Measurements from ENCODE around the gene TAF6.
"Not testable (repeated sequence)": the region's sequence is repeated elsewhere in the genome, so short reads cannot be mapped to it uniquely, and the experiment has no call there.

TAF6 gene

DNA sequence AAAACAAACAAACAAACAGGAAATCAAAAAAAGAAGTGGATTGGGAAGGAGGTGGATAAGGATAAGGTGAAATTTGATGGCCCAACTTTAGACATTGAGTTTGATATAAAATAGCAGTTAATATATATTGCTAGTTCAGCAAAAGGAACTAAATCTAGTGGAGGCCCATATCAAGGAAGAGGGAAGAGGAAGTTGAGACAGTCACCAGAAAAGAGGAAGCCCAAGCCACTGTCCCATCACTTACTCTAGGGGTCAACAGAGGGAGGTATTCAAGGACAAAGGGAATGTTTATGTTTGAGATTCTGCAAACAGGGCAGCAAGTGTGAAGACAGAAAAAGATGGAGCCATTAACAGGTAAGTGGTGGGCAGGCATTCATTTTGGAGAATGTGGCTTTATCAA, 33.2 kb upstream of the TAF6 start:
- DNase-seq (ENCODE audit: low read depth): no peak

DNA sequence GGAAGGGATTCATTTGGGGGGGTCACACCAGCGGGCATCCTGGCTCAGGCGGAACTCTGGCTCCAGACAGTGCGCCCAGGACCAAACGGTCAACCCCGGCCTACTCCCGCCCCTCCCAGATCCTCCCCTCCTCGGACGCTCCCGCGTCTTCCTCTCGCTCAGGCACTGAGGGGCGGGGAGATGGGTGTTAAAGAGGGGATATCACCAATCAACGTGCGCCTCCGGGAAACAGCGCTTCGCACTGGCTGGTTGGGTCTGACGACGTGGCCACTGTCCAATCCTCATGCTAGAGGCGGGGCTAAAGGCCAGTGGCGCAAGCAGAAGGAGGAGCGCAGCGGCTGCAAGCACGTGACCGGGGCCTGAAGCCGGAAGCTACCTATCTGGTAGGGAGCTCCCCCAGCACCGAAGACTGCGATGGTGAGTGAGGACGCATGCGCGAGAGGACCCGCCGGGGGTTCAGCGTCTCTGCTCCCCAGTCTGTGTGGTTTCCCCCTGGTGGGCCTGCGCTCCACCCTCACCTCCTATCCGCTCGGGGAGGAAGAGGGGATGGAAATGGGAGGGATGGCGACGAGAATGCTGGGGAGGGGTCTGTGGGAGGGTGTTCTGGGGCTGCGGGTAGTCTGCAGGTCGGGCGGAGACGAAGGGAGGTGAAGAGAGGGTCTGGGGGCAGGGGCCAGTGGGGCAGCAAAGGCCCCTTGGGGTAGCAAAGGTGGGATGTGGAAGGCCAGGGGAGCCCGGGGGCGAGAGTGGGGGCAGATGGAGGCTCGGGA, 29.6 kb upstream of the TAF6 start, which contains the start of gene LAMTOR4:
Gene LAMTOR4 (plus strand): TSS at position 360 of the 770 bp plus-strand sequence. CDS start 55 bp downstream, at position 415.
- peak; percentile 99 for DNase-seq (ENCODE audit: low read depth)

DNA sequence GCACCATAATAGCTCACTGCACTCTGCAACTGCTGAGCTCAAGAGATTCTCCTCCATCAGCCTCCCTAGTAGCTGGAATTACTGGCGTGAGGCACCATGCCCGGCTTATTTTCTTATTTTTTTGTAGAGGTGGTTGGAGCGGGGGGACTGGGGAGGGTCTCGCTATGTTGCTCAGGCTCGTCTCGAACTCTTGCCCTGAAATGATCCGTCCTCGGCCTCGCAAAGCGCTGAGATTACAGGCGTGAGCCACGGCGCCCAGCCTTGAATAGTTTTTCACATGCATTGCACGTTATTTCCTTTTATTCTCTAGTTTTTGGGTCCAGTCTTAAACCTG, 29.0 kb upstream of the TAF6 start:
- no peak for DNase-seq (ENCODE audit: low read depth)

DNA sequence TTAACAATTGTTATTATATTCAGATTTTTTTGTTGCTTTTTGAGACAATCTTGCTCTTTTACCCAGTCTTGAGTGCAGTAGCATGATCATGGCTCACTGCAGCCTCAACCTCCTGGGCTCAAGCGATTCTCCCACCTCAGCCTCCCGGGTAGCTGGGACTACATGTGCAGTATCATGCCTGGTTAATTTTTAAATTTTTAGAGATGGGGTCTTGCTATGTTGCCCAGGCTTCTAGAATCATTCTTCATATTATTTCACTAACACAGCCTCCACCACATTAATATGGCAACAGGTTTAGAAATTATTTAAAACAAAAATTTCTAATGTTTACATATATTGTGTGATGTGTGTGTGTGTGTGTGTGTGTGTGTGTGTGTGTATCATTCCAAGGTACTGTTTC, 28.1 kb upstream of the TAF6 start:
- DNase-seq (ENCODE audit: low read depth): no peak

DNA sequence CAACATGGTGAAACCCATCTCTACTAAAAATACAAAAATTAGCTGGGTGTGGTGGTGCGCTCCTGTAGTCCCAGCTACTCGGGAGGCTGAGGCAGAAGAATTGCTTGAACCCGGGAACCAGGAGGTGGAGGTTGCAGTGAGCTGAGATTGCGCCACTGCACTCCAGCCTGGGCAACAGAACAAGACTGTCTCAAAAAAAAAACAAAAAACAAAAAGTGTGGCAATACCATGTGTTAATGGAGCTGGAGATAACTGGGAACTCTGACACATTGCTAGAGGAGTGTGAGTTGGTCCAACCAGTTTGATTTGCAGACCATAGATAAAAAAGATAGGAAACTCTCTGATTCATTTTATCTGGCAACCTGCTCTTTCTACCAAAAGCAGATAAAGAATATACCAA, 27.2 kb upstream of the TAF6 start:
- not testable (repeated sequence) for DNase-seq (ENCODE audit: low read depth)

DNA sequence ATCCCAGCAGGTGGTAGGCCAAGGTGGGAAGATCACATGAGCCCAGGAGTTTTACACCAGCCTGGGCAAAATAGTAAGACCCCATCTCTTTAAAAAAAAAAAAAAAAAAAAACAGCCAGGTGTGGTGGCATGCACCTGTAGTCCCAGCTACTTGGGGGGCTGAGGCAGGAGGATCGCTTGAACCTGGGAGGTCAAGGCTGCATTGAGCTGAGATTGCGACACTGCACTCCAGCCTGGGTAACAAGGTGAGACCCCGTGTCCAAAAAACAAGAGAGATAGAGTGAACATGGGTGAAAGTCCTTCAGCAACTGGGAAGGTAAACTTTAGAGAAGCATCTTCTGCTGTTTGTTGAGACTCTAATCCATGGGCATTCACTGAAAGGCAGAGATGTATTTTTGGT, 23.3 kb upstream of the TAF6 start:
- DNase-seq (ENCODE audit: low read depth): no peak

DNA sequence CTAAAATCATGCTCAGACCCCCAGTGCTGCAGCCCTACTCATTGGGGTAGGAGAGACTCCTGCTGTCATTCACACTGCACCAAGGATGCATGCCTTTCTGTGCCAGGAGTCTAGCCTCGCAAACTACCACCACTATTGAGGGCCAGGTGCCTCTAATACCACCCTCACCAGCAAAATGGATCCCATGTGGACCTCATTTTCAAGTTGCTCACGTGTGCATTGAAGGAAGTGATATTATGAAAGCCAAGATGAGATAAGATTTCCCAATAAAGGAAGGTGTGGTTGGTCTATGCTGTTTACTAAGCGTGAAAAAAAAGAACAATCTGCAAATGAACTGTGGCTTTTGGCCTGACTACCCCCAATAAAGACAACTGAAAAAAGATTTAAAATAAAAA, 22.4 kb upstream of the TAF6 start:
- DNase-seq (ENCODE audit: low read depth): no peak

DNA sequence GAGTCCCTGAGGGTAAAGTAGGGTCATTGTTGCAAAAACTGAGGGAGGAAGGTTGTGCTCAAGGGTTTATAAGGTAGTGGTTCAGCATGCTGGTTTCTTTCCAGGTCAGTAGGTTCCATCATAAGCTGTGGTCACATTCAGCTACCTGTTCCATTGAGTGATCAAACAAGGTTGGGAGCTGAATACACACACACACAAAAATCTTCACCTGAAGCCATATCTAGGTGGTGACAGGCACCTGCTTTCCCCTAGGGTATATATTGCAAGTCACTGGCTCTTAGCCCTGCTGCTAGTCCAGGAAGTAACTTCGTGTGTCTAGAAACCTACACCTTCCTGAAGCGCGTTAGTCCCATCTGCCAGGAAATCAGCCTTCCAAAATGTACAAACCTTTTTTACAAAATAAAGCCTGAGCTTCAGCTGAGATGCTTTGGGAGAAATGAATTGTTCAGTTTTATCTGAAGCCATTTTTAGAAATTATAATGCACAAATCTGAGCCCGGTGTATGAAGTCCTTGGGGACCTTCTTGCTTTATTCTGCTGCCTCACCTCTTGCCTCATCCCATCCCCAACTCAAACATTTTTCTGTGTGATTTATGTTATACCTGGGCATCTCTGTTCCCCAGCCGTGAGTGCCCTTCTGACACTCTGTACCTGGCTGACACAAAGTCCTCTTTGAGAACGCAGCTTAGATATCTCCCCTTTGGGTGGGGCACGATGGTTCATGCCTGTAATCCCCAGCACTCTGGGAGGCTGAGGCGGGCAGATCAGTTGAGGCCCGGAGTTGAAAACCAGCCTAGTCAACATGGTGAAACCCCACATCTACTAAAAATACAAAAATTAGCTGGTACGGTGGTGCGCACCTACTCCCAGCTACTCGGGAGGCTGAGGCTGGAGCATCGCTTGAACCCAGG, 18.9 kb upstream of the TAF6 start:
- DNase-seq (ENCODE audit: low read depth): no peak

DNA sequence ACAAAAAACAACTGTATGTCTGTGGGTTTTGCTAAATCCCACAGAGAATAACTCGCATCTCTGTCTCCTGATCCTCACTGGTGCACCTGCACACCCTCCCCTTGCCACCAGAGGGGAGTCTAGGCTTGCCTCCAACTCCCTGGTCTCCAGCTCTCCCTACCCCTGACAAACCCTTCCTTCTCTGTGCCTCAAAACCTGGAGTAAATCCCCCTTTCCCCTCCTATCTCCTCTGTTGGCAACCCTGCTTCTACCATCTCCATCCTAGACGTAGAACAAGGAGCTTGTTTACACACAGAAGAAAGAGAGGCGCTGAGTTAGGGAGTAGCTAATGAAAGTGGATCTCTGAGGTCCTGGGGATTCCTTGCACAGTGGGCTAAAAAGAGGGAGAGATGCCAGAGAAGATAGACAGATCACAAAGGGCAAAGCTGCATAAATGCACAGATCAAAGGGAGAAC, 13.6 kb upstream of the TAF6 start:
- DNase-seq (ENCODE audit: low read depth): no peak

DNA sequence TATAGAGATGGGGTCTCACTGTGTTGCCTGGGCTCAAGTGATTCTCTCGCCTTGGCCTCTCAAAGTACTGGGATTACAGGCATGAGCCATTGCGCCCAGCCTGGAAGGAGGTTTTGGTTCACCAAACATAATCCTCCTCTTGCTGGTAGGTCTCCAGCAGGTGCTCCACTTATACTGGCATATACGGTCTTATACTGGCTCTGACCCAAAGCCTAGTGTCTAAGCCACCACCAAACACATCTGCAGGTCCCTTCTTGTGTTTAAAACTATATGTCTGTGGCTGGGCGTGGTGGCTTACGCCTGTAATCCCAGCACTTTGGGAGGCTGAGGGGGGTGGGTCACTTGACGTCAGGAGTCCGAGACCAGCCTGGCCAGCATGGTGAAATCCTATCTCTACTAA, 13.0 kb upstream of the TAF6 start:
- DNase-seq (ENCODE audit: low read depth): no peak

DNA sequence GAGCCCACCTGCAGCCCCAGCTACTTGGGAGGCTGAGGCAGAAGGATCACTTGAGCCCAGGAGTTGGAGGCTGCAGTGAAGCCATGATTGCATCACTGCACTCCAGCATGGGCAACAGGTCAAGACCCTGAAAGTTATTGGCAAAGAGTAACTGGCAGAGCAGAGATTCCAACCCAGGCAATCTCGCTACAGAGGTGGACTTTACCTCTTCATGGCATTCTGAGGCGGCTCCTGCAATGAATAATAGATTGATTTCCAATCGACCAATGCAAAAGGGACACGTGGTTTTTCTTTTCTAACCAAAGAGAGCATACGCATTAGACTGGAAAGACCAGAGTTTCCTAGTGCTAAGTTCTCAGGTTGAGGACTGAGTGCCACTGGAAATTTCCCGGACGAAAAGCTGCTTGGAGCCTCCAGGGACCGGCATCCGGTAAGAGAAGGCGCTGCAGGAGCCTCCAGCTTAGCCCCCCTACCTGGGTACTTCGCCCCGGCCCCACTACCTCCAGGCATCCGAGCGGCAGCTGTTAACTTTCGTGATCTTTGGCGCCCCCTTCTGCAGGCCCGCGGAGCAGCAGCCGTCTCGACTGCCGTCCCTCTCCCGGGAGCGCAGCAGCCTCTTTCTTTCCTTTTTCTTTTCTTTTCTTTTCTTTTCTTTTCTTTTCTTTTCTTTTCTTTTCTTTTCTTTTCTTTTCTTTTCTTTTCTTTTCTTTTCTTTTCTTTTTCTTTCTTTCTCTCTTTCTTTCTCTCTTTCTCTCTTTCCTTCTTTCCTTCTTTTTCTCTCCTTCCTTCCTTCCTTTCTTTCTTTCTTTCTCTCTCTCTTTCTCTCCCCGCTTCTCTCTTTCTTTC, 11.7 kb upstream of the TAF6 start:
- DNase-seq (ENCODE audit: low read depth): peak; percentile 47

DNA sequence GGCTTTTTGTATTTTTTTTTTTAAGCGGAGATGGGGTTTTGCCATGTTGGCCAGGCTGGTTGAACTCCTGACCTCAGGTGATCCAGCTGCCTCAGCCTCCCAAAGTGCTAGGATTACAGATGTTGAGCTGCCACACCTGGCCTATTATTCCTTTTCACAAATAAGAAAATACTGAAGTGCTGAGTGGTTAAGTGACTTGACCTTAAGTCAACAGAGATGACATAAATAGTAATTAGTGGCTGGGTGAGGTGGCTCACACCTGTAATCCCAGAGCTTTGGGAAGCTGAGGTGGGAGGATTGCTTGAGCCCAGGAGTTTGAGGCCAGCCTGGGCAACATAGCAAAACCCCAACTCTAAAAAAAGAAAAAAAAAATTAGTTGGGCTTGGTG, 11.1 kb upstream of the TAF6 start:
- not testable (repeated sequence) for DNase-seq (ENCODE audit: low read depth)

DNA sequence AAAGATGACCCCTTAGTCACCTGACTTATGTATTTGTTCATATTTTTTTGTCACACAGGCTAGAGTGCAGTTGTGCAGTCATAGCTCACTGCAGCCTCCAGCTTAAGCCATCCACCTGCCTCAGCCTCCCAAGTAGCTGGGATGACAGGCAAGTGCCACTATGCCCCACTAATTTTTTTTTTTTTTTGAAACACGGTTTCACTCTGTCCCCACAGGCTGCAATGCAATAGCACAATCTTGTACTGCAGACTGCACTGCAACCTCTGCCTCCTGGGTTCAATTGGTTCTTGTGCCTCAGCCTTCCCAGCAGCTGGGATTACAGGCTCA, 9.4 kb upstream of the TAF6 start:
- no peak for DNase-seq (ENCODE audit: low read depth)

DNA sequence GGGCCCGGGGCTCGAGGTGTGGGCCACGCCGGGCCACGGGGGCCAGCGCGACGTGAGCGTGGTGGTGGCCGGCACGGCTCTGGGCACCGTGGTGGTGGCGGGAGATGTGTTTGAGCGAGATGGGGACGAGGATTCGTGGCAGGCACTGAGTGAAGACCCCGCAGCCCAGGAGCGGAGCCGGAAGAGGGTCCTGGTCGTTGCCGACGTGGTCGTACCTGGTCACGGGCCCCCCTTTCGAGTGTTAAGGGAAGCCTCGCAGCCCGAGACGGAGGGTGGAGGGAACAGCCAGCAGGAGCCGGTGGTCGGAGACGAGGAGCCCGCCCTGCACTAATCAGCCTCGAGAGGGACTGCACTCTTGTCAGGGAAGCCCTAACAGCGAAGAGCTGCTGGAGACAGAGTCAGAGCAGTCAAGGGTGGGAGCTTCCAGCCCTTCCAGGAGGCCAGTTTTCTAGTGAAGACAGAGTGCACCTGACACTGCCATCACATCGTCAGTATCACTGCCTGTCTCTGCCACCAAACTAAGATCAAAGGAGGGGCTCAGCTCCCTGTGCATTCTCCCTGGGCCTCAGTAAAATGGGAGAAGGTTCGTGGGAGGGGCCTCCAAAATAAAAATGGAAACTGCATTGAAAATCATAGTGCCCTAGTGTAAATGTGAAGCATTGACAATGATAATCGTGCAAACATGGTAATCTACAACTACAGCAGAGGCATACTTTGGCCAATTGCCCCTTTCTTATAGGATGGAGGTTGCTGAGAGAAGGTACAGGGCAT, 8.9 kb upstream of the TAF6 start:
- no peak for DNase-seq (ENCODE audit: low read depth)

DNA sequence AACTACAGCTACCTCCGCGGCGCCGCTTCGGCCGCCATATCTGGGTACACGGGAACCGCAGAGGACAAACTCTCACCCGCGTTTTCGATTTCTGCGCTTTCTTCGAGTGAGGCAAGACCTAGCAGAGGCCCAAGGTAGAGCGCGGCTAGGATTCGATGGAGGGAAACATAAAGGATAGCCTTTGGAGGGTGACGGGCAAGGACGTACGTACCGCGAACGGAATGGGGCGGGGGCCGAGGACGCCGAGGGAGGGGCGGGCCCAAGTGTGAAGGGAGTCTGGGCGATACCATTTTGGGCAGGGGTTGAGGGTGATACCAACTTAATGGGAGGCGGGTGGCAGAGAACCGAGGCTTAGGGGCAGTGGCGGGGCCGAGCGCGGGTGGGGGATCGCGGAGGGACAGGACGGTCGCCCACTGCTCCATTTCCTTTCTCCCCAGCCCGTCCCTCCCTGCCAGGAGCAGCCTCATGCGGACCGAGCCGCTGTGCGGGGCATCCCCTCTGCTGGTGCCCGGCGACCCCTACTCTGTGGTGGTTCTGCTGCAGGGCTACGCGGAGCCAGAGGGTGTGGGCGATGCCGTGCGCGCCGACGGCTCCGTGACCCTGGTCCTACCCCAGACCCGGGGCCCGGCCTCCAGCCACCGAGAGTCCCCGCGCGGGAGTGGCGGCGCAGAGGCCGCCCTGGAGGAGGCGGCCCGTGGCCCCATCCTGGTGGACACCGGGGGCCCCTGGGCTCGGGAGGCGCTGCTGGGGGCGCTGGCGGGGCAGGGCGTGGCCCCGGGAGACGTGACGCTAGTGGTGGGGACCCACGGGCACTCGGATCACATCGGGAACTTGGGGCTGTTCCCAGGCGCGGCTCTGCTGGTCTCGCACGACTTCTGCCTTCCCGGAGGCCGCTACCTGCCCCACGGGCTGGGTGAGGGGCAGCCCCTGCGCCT, 8.0 kb upstream of the TAF6 start, which contains the start of gene MBLAC1:
Gene MBLAC1 (plus strand): TSS at position 37 of the 935 bp plus-strand sequence. CDS start 429 bp downstream, at position 466.
- DNase-seq (ENCODE audit: low read depth): peak; percentile 83

DNA sequence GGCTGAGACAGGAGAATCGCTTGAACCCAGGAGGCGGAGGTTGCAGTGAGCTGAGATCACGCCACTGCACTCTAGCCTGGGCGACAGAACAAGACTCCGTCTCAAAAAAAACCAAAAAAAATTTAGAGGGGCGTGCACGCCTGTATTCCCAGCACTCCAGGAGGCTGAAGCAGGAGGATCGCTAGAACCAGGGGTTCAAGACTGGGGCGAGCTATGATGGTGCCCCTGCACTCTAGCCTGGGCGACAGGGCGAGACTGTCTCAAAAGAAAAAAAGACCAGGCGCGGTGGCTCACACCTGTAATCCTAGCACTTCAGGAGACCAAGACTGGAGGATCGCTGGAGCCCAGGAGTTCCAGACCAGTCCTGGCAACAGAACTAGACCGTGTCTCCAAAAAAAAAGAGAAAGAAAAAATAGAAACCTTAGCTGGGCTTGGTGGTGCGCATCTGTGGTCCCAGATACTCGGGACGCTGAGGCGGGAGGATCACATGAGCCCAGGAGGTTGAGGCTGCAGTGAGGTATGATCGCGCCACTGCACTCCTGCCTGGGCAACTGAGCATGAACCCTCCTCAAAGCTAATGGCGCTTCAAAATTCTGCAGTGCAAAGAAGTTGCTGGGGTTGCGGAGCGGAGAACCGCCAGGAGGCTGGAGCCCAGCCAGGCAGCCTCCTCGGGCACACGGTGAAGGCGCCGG, 7.2 kb upstream of the TAF6 start:
- no peak for DNase-seq (ENCODE audit: low read depth)

DNA sequence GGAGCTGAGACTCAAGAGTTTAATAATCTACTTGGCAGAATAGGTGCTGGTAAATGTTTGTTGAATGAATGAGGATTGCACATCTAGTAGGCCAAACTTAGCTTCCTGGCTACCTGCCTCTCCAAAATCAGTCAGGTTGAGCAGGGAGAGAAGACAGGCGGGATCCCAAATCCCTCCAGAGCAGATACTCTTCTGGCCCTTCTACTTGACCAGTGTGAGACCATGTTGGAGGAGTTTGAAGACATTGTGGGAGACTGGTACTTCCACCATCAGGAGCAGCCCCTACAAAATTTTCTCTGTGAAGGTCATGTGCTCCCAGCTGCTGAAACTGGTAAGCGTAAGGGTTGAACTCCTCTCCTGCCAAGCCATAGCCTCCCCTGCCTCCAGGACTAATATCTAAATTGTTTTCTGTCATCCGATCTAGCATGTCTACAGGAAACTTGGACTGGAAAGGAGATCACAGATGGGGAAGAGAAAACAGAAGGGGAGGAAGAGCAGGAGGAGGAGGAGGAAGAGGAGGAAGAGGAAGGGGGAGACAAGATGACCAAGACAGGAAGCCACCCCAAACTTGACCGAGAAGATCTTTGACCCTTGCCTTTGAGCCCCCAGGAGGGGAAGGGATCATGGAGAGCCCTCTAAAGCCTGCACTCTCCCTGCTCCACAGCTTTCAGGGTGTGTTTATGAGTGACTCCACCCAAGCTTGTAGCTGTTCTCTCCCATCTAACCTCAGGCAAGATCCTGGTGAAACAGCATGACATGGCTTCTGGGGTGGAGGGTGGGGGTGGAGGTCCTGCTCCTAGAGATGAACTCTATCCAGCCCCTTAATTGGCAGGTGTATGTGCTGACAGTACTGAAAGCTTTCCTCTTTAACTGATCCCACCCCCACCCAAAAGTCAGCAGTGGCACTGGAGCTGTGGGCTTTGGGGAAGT, 5.4 kb upstream of the TAF6 start:
- no peak for DNase-seq (ENCODE audit: low read depth)

DNA sequence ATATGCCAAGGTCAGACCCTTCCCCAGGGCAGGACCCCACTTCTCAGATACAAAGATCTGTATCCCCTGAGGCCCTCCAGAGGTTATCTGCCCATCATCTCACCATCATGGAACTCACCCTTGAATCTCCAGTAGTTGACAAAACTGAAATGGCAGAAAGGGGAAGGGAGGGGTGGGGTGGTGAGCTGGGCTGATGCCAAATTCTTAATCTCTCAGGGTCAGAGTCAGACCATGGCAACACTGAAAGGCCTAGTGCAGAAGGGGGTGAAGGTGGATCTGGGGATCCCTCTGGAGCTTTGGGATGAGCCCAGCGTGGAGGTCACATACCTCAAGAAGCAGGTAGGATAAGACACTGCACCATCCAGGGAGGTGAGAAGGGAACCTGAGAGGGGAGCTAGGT, 3.4 kb upstream of the TAF6 start:
- DNase-seq (ENCODE audit: low read depth): no peak

DNA sequence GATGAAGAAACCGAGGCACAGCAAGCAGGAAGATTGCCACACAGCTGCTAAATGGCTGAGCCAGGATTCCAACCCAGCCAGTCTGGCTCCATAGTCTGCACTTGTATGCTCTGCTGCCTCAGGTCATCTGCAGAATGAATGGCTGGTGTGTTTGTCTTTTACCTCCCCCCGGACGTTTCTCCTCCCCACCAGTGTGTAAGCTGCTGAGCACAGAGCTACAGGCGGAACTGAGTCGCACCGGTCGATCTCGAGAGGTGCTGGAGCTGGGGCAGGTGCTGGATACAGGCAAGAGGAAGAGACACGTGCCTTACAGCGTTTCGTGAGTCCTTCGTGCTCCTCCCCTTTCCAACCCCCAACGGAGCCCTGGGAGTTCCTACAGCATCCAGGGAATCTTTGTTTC, 2.9 kb upstream of the TAF6 start:
- no peak for DNase-seq (ENCODE audit: low read depth)

Measured in CMK (cell line).